ENCODE data around the gene APP.
"Not testable (repeated sequence)": the region's sequence is repeated elsewhere in the genome, so short reads cannot be mapped to it uniquely, and the experiment has no call there.

APP gene

DNA sequence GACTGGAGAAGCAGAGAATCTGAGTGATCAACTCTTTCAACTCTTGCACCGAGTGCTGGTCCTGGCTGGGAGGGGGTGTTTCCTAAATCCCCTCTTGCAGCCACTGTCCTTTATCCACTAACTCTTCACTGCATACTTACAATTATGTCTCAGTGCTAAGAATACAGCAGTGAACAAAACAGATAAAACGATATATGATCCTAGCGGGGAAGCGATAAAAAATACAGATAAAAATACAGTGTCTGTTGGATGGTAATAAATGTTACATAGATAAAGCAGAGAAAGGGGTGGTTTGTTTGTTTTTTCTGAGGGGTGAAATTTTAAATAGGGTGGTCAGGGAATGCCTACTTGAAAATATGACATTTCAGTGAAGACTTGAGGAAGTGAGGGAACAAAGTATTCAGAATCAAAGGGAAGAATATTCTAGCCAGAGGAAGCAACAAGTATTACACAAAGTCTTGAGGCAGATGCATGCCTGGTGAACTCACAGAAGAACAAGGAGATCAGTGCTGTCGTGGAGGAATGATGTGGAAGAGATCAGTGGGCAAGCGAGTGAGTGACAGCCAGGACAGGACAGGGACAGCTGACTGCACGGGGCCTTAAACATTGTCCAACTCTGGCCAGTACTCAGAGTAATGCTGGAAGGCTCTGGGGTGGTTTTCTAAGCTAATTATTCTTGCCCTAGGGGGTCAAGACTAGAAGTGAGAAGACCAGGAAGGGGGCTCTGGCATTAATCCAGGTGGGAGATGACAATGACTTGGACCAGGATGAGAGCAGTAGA, 110.0 kb downstream of the APP start:
- DNase-seq = no peak

- no peak for DNase-seq
Observed at GRCh38 chr21:26057477-26058170, 112.9 kb downstream of the APP start.

DNA sequence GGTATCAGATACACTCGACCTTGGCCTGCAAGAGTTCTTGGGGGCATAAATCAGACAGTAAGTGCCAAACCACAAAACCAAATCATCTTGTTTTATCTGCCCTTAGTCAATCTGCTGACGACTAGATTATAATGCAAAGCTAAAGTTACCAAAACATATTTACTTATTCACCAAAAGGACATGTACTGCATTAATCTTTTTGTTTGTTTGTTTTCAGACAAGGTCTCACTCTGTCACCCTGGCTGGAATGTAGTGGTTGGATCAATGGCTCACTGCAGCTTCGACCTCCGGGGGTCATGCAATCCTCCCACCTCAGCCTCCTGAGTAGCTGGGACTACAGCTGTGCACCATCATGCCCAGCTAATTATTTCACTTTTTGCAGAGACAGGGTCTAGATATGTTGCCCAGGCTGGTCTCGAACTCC, 114.7 kb downstream of the APP start:
- no peak for DNase-seq

DNA sequence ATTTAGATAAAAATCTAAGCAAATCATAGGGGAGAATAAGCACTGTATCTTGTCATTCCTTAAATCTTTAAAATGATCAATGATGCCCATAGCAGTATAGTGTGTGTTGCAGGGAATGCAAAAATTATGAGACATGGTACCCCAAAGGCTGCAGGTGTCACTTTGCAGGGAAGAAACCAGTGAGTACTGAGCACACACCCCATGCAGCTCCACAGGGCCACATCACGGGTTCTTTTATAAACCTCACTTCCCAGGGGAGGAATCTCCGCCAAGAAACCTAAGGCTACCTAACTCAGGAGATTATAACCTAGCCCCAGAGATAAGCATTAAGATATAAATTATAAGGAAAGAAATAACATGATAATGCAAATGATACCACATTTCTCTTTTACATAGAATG, 115.6 kb downstream of the APP start:
- no peak for DNase-seq

GRCh38 chr21:26052057-26052456, 118.5 kb downstream of the APP start:
- DNase-seq = no peak

DNA sequence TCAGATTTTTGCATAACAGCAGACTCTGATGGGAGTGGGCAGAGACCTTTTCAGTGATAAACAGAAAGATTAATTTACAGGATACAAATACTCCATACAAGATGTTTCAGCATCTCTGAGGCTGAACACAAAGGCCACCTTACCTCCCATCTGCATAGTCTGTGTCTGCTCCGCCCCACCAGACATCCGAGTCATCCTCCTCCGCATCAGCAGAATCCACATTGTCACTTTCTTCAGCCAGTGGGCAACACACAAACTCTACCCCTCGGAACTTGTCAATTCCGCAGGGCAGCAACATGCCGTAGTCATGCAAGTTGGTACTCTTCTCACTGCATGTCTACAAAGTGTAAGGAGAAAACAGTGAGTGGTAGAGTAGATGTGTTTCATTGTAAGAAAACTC, 119.7 kb downstream of the APP start:
- DNase-seq = no peak

GRCh38 chr21:26049803-26050202, 120.8 kb downstream of the APP start:
- DNase-seq = no peak

DNA sequence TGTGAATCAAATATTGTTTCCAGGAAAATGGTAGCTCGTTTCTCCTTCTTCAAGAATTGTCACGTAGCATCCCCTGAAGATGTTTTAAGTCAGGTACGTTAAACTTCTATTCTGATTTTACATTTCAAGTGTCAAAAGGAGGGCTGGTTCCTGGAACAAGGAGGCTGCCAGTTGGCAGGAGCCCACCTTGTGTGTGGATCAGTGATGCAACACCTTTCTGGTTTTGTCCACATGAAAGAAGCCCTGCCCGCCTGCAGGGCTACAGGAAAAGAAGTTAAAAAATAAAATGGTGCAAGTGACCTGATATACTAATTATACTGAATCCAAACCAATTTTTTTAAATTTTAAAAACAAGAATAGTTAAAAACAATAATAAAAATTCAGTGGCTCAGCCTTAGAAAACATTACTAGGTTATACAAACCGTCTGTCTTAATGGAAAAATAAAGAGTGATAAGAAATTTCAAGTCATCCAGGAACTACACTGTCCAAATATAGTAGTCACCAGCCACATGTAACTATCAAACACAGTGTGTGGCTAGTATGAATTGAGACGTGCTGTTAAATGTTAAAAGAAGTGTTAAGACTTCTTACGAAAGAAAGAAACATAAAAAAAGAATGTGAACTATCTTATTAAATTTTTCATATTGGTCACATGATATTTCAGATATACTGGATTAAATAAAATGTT, 123.1 kb downstream of the APP start:
- DNase-seq = no peak

GRCh38 chr21:26043891-26044290, 126.7 kb downstream of the APP start:
- DNase-seq = no peak

GRCh38 chr21:26042181-26042876, 128.2 kb downstream of the APP start:
- no peak for DNase-seq

DNA sequence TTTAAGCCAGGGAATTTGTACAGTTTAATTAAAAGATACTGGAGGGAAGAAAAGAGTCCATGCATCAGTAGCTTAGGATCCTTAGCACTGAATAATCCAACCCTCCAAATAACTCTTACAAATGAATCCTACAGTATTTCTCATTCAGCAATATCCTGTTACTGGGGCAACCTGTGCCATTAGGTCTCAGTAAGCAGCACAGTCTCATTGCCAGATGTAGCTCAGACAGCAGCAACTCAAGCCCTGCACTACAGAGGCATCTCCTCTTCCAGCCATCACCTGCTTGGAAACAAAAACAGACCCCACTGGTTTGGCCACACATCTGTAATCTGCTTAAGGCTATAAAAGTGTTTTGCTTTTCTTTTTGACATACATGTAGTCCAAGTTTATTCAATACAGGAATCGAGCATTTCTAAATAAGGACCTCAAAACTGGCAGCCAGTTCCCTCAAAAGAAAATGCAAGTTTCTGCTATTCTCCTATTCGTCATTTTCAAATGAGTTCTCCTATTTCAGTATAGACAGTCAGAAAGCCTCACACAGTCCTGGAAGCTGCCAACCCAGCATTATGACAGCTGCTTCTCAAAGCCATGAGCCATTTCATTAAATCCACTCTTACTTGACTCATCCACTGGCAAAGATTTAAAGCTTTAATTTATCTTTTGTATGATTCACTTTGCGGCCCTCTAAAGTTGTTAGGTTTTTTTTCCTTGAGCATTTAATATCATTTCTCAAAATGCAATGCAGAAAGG, 129.0 kb downstream of the APP start:
- no peak for DNase-seq

DNA sequence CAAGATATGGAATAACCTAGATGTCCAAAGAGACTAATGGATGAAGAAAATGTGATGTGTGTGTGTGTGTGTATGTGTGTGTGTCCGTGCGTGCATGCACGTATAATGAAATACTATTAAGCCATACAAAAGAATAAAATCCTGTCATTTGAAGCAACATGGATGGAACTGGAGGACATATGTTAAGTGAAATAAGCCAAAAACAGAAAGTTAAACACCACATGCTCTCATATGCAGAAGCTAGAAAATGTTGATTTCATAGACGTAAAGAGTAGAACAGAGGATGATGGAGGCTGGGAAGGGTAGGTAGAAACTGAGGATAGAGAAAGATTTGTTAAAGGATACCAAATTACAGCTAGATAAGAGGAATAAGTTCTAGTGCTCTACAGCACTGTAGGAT, 133.7 kb downstream of the APP start:
- no peak for DNase-seq

DNA sequence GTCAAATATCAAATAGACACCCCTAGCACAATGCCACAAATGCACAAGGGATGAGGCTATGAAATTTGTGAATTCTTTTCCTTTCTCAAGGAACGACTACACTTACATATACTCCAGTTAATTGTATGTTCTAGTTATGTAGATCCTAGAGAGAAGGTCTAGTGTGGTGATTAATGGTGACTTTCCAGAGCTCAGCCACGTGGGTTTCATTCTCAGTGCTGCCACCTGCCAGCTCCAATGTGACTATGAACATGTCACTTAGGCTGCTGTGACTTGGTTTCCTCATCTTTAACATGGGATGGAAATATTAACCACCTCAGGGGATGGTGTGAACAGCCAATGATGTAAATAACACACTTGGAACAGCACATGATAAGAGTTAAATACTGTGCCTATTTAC, 138.3 kb downstream of the APP start:
- DNase-seq = no peak

GRCh38 chr21:26028183-26028582, 142.4 kb downstream of the APP start:
- DNase-seq = no peak

DNA sequence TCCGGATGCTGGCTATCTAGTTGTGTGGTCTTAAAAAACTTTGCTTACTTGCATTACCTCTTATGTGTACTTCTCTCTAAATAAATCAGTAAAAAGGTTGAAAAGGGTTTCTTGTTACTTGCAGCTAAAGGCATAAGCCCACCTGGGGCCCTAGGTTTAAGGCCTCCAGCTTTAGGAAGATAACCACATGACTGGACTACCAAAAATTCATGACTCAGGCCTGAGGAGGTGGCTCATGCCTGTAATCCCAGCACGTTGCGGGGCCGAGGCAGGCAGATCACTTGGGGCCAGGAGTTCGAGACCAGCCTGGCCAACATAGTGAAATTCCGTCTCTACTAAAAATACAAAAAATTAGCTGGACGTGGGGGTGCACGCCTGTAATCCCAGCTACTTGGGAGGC, 142.9 kb downstream of the APP start:
- no peak for DNase-seq

DNA sequence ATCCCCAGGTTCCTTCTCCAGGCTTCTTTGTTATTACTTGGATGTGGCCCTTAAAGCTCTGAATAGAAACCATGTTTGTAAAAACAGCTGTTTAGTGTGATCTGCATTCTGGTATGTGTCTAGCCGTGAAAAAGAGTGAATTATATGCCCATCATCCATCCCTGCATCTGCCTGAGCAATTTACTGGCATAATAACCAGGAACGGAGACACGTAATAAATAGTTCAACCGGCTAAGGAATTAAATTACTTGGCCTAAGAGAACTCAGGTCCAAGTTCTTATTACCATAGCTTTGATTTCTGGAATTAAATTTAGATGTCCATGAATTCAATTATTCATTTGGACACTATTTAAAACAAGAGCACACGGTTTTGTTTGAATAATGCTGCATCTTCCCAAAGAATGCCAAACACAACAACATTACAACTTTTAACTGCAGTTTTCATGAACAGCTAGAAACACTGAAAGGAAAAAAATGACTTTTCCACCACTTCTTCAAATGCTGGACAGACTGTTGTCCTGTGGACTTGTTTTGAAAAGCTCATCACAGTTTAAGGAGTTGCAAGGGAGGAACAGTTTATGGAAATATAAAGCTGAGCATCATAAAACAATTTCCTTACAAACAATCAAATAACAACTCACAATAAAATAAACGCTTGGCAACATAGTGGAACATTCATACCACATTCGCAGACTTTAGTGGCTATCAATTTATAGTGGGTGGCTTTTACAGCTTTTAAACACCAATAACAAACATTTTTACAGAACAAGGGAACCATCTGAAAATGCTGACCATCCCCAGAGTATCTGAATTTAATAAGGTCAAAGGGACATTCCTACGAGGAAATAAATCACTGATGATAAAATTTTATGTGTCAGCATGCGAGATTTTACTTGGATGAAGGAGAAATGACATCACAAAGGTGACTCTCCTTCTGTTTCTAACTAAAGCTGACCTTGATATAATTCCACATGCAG, 144.7 kb downstream of the APP start:
- no peak for DNase-seq

DNA sequence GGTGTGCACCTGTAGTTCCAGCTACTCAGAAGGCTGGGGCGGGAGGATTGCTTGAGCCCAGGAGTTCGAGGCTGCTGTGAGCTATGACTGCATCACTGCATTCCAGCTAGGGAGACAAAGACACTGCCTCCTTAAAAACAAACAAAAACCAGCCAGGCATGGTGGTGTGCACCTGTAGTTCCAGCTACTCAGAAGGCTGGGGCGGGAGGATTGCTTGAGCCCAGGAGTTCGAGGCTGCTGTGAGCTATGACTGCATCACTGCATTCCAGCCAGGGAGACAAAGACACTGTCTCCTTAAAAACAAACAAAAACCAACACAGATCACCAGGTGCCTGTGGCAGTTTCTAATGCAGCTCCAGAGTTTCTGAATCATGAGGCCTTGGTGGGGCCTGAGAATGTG, 147.2 kb downstream of the APP start:
- not testable (repeated sequence) for DNase-seq

GRCh38 chr21:26022598-26023337, 147.8 kb downstream of the APP start:
- DNase-seq = not testable (repeated sequence)

DNA sequence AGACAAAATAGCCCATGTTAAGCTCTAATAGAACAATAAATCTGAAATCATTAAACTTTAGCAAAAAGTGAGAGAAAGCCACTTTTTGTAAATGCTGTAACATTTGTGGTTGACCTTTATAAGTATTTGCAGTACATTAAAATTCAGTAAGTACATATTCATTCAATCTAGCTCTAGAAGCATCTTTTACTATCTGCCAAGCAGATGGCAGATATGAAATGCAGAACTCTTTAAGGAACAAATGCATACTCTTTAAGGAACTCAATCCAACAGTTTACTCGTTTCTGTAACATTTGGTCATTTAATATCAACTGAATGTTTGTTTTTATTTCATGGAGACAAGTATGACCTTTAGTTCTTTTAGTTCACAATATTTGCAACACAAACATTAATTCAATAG, 150.1 kb downstream of the APP start:
- DNase-seq = no peak

DNA sequence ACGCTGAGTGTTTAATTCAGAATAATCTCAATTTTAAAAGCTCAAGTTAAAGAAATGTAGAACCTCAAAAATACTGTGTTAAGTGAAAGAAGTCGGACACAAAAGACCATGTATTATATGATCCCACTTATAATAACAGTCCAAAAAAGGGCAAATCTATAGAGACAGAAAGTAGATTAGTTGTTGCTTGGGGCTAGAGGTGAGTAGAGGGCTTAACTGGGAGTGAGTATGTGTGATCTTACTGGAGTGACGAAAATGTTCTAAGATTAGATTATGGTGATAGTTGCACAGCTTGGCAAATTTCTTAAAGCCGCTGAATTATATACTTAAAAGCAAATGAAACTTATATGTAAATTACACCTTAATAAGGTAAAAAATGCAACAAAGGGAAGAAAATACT, 150.5 kb downstream of the APP start:
- no peak for DNase-seq

DNA sequence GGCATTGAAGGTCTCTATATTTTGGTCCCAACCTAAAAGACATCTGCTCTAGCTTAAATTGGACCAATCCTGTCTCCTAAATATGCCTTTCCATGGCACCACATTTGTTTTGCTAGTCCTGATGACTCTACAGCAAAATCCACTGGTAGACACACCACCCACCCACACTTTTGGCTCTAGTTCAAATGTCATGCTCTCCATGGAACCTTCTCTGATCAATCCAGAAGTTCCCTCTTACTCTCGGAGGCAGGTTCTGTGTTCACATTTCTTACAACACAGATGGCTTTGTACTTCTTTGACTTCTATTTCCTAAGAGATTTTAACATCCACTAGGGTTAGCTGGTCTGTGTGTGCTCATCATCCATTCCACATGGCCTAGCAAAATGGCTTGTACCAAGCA, 151.3 kb downstream of the APP start:
- no peak for DNase-seq

Measured in T-helper 1 cell (primary cell).